Activated CD4-positive, alpha-beta T cell treated with anti-CD3 and anti-CD28 coated beads for 48 hours (primary cell): Measurements from ENCODE around the gene HERPUD1.

Source experiments
- DNase-seq: peaks from one replicate; pipeline ENCODE4 v3.0.0-alpha.2; 2020

The HERPUD1 gene

GRCh38 chr16:56936491-56936890 is 4.5 kb downstream of the HERPUD1 start:
- no peak for DNase-seq

GRCh38 chr16:56936950-56937349 is 5.0 kb downstream of the HERPUD1 start:
- no peak for DNase-seq

GRCh38 chr16:56938664-56939513 is 6.9 kb downstream of the HERPUD1 start:
- DNase-seq, result peak; percentile 65

GRCh38 chr16:56939801-56940200 is 7.9 kb downstream of the HERPUD1 start:
- no peak for DNase-seq

GRCh38 chr16:56941092-56941491 is 9.2 kb downstream of the HERPUD1 start:
- DNase-seq, result no peak

- DNase-seq, result no peak
Measured at GRCh38 chr16:56941856-56942331, 10.0 kb downstream of the HERPUD1 start.

GRCh38 chr16:56943761-56944375 is 11.9 kb downstream of the HERPUD1 start:
- DNase-seq, result no peak

GRCh38 chr16:56944954-56945839 is 13.3 kb downstream of the HERPUD1 start:
- peak; percentile 52 for DNase-seq

GRCh38 chr16:56945847-56946527 is 14.0 kb downstream of the HERPUD1 start:
- DNase-seq, result no peak

GRCh38 chr16:56946767-56947603 is 15.0 kb downstream of the HERPUD1 start:
- peak; percentile 19 for DNase-seq

- no peak for DNase-seq
Measured at GRCh38 chr16:56947604-56947995, 15.7 kb downstream of the HERPUD1 start.

GRCh38 chr16:56948234-56948633 is 16.3 kb downstream of the HERPUD1 start:
- no peak for DNase-seq

- DNase-seq, result no peak
Measured at GRCh38 chr16:56950051-56950450, 18.1 kb downstream of the HERPUD1 start.

- no peak for DNase-seq
Measured at GRCh38 chr16:56950455-56950854, 18.5 kb downstream of the HERPUD1 start.

- peak; percentile 81 for DNase-seq
Measured at GRCh38 chr16:56950881-56951771, 19.2 kb downstream of the HERPUD1 start.

GRCh38 chr16:56953006-56953405 is 21.1 kb downstream of the HERPUD1 start:
- no peak for DNase-seq

GRCh38 chr16:56956076-56956475 is 24.1 kb downstream of the HERPUD1 start:
- DNase-seq, result no peak

- peak; percentile 47 for DNase-seq
Measured at GRCh38 chr16:56956756-56957155, 24.8 kb downstream of the HERPUD1 start.

GRCh38 chr16:56960681-56961281 is 28.8 kb downstream of the HERPUD1 start:
- DNase-seq, result no peak

GRCh38 chr16:56961386-56961785 is 29.4 kb downstream of the HERPUD1 start:
- DNase-seq, result no peak
